SK-N-SH treated with all-trans-retinoic acid at 6 μM for 48 hours (cell line): Measurements from ENCODE around the gene RFX5.

Experiments used
- CSDC2 ChIP-seq: fragments of 250-450 bp; sonication (Bioruptor Pico); IDR thresholded peaks from 2 replicates; pipeline ENCODE4 v1.5.0; 2020; ENCODE audit warnings: mild to moderate bottlenecking, moderate library complexity
- ESRRG ChIP-seq: fragments of 250-450 bp; sonication (Bioruptor Pico); IDR thresholded peaks from 2 replicates; pipeline ENCODE4 v1.6.1; 2021; ENCODE audit warnings: mild to moderate bottlenecking
- ISL1 ChIP-seq: fragments of 250-450 bp; sonication (Bioruptor Pico); IDR thresholded peaks from 2 replicates; pipeline ENCODE4 v2.1.2; 2022; ENCODE audit warnings: mild to moderate bottlenecking, moderate library complexity
- PATZ1 ChIP-seq: fragments of 250-450 bp; sonication (Bioruptor Pico); IDR thresholded peaks from 2 replicates; pipeline ENCODE4 v1.8.0; 2020; ENCODE audit warnings: mild to moderate bottlenecking, moderate library complexity, borderline replicate concordance
- RARB ChIP-seq: fragments of 250-450 bp; sonication (Bioruptor Pico); IDR thresholded peaks from 2 replicates; pipeline ENCODE4 v1.8.0; 2021; ENCODE audit warnings: mild to moderate bottlenecking, moderate library complexity
- ZFP3 ChIP-seq: fragments of 250-450 bp; sonication (Bioruptor Pico); IDR thresholded peaks from 2 replicates; pipeline ENCODE4 v1.5.0; 2020; ENCODE audit warnings: mild to moderate bottlenecking, moderate library complexity
- ZNF565 ChIP-seq: fragments of 450-650 bp; formaldehyde crosslinking; conservative IDR thresholded peaks from 2 replicates; pipeline ENCODE4 v1.5.0; 2020; ENCODE audit warnings: low read depth, mild to moderate bottlenecking, moderate library complexity
- TF ChIP-seq, protein P1 (sequence below): fragments of 250-450 bp; sonication (Bioruptor Pico); IDR thresholded peaks from 2 replicates; pipeline ENCODE4 v1.5.1; 2021; ENCODE audit warnings: mild to moderate bottlenecking, moderate library complexity

- TF ChIP-seq, protein P1, sequence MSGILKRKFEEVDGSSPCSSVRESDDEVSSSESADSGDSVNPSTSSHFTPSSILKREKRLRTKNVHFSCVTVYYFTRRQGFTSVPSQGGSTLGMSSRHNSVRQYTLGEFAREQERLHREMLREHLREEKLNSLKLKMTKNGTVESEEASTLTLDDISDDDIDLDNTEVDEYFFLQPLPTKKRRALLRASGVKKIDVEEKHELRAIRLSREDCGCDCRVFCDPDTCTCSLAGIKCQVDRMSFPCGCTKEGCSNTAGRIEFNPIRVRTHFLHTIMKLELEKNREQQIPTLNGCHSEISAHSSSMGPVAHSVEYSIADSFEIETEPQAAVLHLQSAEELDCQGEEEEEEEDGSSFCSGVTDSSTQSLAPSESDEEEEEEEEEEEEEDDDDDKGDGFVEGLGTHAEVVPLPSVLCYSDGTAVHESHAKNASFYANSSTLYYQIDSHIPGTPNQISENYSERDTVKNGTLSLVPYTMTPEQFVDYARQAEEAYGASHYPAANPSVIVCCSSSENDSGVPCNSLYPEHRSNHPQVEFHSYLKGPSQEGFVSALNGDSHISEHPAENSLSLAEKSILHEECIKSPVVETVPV (CRISPR knock-in tag) = no peak
- no peak for TF ChIP-seq CSDC2 (CRISPR knock-in tag)
- TF ChIP-seq ZNF565 = no peak
- no peak for TF ChIP-seq PATZ1 (CRISPR knock-in tag)
- TF ChIP-seq ZFP3 (CRISPR knock-in tag) = no peak
- TF ChIP-seq RARB (CRISPR knock-in tag) = no peak
- TF ChIP-seq ESRRG (CRISPR knock-in tag) = no peak
- no peak for TF ChIP-seq ISL1
These were observed 54.0 kb downstream of the RFX5 start for GRCh38 chr1:151293093-151293492.
